ENCODE data around the gene ANKS1B.

DNA sequence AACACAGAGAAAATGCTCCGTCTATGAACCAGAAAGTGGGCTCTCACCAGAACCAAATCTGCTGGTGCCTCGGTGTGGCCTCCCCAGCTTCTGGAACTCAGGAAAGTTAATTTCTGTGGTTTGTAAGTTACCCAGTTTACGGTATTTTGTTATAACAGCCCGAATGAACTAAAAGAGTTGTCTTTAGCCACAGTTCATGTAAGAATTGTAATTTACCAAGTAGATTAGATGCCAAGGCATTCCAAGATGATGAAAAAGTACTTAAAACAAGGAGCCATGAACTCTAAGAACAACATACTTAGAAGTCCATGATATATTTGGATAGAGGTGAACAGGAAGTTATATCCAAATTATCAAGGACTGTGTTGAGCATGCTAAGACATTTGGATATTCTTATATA is 597.1 kb downstream of the ANKS1B start:
- TF ChIP-seq, protein P1, sequence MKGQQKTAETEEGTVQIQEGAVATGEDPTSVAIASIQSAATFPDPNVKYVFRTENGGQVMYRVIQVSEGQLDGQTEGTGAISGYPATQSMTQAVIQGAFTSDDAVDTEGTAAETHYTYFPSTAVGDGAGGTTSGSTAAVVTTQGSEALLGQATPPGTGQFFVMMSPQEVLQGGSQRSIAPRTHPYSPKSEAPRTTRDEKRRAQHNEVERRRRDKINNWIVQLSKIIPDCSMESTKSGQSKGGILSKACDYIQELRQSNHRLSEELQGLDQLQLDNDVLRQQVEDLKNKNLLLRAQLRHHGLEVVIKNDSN (CRISPR knock-in tag; IDR thresholded peaks at IDR 0.05), result no peak
- TF ChIP-seq TEAD1 (CRISPR knock-in tag; IDR thresholded peaks at IDR 0.05), result no peak
- TF ChIP-seq NFYB (CRISPR knock-in tag; conservative IDR thresholded peaks at IDR 0.05; ENCODE audit: low read depth), result no peak
- no peak for TF ChIP-seq MYBL2 (CRISPR knock-in tag; IDR thresholded peaks at IDR 0.05)
- no peak for TF ChIP-seq ETV6 (CRISPR knock-in tag; IDR thresholded peaks at IDR 0.05)
- TF ChIP-seq, protein P2, sequence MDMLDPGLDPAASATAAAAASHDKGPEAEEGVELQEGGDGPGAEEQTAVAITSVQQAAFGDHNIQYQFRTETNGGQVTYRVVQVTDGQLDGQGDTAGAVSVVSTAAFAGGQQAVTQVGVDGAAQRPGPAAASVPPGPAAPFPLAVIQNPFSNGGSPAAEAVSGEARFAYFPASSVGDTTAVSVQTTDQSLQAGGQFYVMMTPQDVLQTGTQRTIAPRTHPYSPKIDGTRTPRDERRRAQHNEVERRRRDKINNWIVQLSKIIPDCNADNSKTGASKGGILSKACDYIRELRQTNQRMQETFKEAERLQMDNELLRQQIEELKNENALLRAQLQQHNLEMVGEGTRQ (CRISPR knock-in tag; IDR thresholded peaks at IDR 0.05), result no peak
- TF ChIP-seq, protein P3, sequence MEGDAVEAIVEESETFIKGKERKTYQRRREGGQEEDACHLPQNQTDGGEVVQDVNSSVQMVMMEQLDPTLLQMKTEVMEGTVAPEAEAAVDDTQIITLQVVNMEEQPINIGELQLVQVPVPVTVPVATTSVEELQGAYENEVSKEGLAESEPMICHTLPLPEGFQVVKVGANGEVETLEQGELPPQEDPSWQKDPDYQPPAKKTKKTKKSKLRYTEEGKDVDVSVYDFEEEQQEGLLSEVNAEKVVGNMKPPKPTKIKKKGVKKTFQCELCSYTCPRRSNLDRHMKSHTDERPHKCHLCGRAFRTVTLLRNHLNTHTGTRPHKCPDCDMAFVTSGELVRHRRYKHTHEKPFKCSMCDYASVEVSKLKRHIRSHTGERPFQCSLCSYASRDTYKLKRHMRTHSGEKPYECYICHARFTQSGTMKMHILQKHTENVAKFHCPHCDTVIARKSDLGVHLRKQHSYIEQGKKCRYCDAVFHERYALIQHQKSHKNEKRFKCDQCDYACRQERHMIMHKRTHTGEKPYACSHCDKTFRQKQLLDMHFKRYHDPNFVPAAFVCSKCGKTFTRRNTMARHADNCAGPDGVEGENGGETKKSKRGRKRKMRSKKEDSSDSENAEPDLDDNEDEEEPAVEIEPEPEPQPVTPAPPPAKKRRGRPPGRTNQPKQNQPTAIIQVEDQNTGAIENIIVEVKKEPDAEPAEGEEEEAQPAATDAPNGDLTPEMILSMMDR (IDR thresholded peaks at IDR 0.05), result no peak
